ENCODE results near the gene PDIA5.
"Not testable (repeated sequence)": the region's sequence is repeated elsewhere in the genome, so short reads cannot be mapped to it uniquely, and the experiment has no call there.

The PDIA5 gene

GRCh38 chr3:123151853-123152420, 85.1 kb downstream of the PDIA5 start:
- DNase-seq = not testable (repeated sequence)

DNA sequence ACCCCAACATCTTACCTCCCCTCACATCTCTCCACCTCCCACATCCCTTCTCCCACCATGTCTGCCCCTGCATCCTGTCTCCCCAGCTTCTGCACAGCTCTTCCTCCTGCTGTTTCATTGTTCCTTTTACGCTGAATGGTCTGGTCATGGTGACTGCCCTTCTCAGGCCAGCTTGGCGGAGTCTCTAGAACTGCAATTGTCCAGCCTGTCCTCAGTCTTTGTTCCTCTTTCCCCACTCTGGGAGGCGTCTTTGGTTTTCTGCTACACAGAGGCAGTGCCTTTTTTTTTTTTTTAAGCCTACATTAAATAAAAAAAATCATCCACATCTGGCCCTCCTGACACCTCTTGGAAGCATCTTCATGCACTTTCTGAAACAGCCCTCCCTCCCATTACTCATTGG, 85.9 kb downstream of the PDIA5 start:
- DNase-seq = no peak

DNA sequence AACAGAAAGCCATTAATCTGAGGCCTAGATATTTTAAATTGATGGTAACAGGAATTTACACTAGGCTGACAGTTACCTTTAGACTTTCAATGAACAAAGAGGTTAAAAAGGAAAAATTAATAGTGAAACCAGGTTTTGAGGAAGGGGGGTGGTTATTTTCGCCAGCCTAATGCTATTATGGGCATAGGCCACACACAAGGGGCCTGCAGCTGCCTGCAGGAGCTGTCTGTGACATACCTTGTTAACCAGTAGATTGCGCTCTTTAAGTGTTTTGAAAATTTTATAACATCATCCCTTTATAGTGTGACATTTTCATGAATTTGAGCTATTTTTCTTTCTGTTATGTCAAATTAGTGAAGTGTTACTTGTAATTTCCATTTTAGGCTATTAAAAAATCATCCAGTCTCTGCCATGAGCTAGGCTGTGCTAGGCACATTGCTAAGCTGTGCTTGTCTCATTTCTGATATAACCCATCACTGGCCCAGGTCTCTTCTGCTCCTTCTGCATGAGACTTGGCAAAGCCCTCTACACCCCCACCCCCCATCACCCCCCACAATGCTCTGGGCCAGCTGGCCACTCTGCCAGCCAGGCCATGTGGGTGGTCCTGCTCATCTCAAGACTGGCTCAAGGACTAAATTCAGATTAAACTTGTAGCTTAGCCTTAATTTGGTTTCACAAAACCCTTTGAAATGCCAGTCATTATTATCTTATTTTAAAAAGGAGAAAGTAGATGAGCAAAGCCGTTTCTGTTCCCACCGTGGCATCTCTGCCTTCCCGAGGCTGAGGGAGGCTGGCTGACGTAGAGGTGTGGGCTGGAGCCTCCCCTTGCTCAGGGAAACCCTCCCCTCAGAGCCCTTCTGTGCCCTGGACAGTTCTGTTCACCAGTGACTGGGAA, 86.5 kb downstream of the PDIA5 start:
- DNase-seq = no peak

DNA sequence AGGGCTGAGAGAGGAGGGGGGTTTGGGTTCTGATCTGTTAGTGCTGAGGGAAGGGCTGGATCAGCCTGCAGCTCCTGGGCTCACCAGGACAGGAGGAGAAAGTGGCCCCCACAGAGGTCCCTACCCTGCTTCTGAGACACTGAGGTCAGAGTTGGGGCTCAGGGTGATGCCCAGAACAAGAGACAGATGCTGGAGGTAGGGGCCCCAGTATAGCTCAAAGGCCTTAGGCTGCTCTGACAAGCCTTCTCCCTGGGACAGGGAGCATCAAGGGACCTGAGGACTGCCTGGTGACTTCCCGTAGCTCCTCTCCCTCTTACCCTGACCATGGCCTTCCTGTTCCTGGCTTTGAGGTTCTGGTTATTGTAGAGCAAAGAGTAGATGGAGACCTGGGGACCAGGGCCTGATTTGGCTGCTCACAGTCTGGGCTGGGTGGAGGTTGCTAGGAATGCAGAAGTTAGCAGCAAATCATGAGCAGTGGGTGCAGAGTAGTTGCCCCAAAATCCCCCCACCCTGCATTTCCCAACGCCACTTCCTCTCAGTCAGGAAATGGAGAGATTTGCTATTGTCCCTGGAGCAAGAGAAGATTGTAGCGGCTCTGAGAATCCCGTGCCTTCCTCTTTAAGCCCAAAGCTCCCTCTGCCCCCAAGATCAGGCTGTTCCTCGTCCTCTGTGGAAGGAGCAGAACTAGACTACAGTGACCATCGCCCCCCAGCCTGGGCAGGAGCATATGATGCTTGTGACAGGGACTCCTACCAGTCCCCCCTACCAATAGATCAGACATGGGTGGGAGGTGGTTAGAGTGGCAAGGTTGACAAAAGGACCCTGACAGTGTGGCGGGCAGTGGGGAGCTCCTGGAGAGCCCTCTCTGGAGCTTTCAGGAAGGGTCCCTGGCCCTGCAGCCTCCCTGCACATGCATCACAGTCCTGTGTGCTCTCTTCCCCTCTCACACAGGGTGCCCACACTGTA, 87.5 kb downstream of the PDIA5 start:
- DNase-seq = no peak

DNA sequence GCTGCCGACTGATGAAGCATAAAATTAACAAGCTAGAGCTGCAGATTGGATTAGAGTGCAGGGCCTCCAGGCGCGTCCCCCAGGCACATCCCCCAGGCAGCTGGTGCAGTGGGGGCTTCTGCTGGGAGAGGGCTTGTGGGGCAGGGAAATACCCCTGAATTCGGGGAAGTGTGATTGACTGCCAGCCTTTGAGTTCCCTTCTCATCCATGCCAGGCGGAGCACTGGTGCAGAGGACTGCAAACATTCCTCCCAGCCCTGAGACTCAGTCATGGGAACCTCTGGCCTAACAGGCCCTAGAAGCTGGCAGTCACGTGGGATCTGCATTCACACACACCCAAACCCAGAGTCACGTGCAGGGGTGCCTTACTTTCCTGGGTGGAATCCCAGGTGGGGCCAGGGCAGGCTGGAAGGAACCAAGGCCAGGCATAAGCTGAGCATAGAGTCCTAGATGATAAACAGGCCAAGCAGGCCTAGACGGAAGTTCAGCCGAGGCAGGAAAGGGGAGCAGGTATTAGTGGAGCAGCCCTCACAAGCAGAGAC, 88.7 kb downstream of the PDIA5 start:
- no peak for DNase-seq

DNA sequence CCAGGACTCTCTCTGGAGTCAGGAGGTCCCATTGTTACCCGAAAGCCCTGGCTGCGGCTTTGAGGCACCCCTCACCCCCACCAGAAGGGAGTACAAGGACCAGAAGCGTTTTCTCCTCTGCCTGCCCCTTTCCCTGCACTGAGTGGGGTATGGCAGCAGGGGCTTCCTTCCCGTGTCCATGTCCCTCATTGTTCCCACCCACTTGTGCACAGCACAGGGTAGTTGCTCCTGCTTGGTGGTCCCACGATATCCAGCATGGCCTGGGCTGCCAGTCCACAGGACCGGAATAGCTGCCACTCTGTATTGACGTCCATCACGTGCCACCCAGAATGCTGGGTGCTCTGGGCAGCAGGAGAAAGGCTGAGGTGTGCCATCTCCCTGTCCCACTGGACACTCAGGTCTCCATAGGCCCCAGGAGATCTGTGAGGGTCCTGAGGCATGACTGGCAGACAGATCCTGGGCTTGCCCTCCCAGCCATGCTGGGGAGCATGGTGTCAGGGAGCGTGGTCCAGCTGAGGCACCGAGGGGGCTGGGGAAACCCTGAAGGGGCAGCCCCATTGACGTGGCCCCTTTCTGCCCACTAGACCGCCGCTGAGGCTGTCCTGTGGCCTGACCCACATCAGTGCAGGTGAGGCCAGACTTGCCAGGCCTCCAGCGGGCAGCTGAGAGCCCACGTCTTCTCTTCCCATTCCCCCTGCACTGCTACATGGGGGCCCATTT, 89.6 kb downstream of the PDIA5 start:
- DNase-seq = no peak

- no peak for DNase-seq
These were observed 90.4 kb downstream of the PDIA5 start for GRCh38 chr3:123157209-123157597.

DNA sequence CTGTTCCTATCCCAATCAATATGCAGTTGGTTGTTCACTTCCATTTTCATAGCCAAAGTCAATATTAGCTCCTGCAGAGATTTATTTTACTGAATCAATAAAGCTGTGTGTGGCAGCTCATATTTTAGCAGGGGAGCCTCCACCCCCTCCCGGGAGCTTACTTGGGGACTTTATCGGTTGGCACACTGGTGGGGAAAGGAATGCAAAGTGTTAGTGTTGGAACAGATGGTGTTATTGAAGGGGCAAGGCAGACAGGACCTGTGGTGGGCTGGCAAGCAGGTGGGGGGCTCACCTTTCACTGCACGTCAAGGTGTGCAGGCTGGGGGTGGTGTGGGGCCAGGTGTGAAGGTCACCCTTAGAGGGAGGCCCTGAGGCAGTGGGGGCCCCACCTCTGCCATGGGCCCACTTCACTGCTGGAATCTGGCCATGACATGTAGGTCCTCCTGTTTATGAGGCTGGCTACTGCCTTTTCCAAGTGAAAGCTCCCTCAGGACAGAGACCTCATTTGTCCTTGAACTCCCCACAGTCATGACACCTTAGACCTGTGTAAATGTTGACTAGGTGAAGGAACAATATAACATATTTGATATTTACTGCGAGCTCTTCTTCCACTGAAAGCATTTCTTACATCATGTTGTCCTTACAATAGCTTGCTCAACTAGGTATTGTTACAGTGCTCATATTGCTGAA, 90.9 kb downstream of the PDIA5 start:
- DNase-seq = no peak

GRCh38 chr3:123158330-123158729, 91.5 kb downstream of the PDIA5 start:
- DNase-seq = no peak

GRCh38 chr3:123158899-123159390, 92.1 kb downstream of the PDIA5 start:
- DNase-seq = no peak

GRCh38 chr3:123159926-123160635, 93.3 kb downstream of the PDIA5 start:
- DNase-seq = no peak

DNA sequence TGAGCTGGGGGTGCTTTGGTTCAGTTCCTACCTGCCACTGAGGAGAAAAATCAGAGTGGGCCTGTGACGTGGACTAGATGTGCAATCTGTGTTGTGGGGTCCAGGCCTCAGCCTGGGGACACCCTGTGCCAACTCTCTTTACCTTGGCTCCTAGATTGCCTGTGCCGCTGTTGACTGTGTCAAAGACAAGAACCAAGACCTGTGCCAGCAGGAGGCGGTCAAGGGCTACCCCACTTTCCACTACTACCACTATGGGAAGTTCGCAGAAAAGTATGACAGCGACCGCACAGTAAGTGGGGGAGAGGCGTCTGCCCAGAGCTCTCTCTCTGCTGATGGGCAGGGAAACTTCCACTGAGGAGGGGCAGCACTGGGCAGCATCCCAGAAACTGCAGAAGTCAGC, 94.3 kb downstream of the PDIA5 start:
- DNase-seq = no peak

- no peak for DNase-seq
These were observed 96.3 kb downstream of the PDIA5 start for GRCh38 chr3:123163141-123163540.

GRCh38 chr3:123165163-123165562, 98.3 kb downstream of the PDIA5 start:
- DNase-seq = no peak

DNA sequence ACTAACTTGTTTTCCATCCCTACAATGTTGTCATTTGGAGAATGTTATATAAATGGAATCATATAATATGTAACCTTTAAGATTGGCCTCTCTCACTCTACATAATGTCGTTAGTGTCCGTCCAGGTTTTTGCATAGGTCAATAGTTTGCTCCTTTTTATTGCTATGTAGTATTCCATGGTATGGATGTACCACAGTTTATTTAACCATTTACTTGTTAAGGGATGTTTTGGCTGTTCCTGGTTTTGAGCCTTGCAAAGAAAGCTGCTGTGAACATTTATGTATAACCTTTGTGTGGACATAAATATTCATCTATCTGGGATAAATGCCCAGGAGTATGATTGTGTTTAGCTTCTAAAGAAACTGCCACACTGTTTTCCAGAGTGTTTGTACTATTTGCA, 100.9 kb downstream of the PDIA5 start:
- DNase-seq = no peak

DNA sequence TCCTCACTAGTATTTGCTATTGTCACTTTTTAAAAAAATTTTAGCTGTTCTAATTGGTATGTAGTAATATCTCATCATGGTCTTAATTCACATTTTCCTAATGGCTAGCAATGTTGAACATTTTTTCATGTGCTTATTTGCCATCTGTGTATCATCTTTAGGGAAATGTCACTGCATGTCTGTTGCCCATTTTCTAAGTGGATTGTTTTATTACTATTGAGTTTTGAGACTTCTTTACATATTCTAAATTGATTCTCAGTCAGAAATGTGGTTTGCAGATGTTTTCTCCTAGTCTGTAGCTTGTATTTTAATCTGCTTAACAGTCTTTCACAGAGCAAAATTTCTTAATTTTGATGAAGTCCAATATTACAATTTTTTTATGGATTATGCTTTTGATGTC, 101.3 kb downstream of the PDIA5 start:
- DNase-seq = no peak

- no peak for DNase-seq
These were observed 101.8 kb downstream of the PDIA5 start for GRCh38 chr3:123168605-123169004.

DNA sequence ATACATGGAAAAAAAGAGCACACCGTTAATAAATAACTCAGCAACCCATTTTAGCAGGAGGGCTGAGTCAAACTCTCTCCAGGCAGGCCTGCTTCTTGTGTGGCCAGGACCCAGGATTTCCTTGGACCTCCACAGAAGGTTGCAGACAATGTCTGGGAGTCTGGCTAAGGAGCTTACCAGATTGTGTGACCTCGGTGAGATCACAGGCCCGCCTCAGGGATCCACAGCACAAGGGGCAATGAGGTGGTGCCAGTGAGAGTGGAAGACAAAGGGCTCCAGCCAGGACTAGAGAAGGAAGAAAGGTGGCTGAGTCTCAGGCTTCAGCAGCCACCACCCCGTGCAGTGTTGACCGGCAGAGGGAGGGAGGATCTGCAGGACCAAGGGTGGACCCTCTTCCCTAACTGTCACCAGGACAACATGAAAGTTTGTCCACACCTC, 102.7 kb downstream of the PDIA5 start:
- DNase-seq = no peak

GRCh38 chr3:123169930-123170329, 103.1 kb downstream of the PDIA5 start:
- DNase-seq = no peak

DNA sequence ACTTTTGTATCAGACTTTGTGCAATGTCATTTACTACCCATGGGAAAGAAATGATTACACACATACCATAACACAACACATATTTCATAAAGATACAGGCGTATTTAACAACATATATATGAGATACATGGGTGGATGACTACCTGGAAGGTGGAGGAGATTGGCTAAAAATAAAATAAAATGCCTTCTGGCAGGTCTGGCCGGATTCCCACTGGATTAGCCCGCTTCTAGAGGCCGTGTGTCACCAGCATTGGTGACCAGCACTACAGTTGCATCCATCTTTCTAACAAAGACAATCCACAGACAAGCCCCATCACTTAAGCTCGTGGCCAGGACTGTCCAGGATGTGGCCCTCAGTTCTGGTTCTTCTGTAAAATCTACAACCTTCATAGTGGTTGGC, 114.0 kb downstream of the PDIA5 start:
- no peak for DNase-seq

GRCh38 chr3:123186695-123187094, 119.9 kb downstream of the PDIA5 start:
- DNase-seq = no peak

All from activated effector memory CD4-positive, alpha-beta T cell treated with Interleukin-2 at 50 U/mL for 16 hours (primary cell).